ENCODE data around the gene UTS2B.

GRCh38 chr3:191313296-191313695 is 17.0 kb downstream of the UTS2B start:
- TF ChIP-seq CTCF (IDR thresholded peaks at IDR 0.05) (no peak), ZFX (IDR thresholded peaks at IDR 0.05; ENCODE audit: borderline replicate concordance) (no peak)
